Lower leg skin (tissue), 3 donors: ENCODE measurements around the gene CD55.

Experiments
- CTCF ChIP-seq, 3 donors: fragments of 450-650 bp; IDR thresholded peaks; one replicate each; pipeline ENCODE4 v1.5.1; 2016; ENCODE audit warnings: antibody characterized with exemption in 3 of 3, mild to moderate bottlenecking in 3 of 3, moderate library complexity in 2 of 3
- POLR2A ChIP-seq, 2 donors: fragments of 450-650 bp; IDR thresholded peaks; one replicate each; pipeline ENCODE4 v1.6.1; 2016 to 2017; ENCODE audit warnings: antibody characterized with exemption in 2 of 2, mild to moderate bottlenecking in 1 of 2, moderate library complexity in 1 of 2

- TF ChIP-seq POLR2A (IDR thresholded peaks at IDR 0.05): no peak
- no peak for TF ChIP-seq CTCF (IDR thresholded peaks at IDR 0.05)
Observed at GRCh38 chr1:207352554-207352953, 31.1 kb downstream of the CD55 start.
